Activated naive CD4-positive, alpha-beta T cell treated with Interleukin-2 at 50 U/mL for 16 hours (primary cell): ENCODE measurements around the gene CCN6.
"Not testable (repeated sequence)": the region's sequence is repeated elsewhere in the genome, so short reads cannot be mapped to it uniquely, and the experiment has no call there.

Experiments
- DNase-seq: peaks from one replicate; pipeline ENCODE4 v3.0.0-alpha.2; 2020

Gene CCN6

GRCh38 chr6:112030206-112030960 is 23.5 kb upstream of the CCN6 start:
- no peak for DNase-seq

GRCh38 chr6:112030961-112031660 is 22.8 kb upstream of the CCN6 start:
- no peak for DNase-seq

- DNase-seq = no peak
These were observed 21.9 kb upstream of the CCN6 start for GRCh38 chr6:112031960-112032359.

DNA sequence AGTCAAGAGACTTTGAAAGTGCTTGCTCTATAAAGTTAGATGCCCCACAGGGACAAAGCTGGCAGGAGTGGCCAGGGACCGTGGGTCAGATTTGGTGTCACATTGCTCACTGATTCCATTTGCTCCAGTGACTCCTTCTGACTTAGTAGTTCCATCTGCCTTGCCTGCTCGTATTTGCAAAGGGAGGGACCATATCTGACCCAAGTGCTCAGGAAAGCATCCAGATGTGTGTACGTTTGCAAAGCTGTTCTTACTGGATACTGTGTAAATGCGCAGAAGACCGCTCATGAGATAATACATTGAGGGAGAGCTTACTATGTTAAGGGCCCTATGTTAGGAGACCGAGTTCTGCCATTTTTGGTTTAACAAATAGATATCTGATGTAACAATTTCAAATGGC is 21.2 kb upstream of the CCN6 start:
- DNase-seq = no peak

DNA sequence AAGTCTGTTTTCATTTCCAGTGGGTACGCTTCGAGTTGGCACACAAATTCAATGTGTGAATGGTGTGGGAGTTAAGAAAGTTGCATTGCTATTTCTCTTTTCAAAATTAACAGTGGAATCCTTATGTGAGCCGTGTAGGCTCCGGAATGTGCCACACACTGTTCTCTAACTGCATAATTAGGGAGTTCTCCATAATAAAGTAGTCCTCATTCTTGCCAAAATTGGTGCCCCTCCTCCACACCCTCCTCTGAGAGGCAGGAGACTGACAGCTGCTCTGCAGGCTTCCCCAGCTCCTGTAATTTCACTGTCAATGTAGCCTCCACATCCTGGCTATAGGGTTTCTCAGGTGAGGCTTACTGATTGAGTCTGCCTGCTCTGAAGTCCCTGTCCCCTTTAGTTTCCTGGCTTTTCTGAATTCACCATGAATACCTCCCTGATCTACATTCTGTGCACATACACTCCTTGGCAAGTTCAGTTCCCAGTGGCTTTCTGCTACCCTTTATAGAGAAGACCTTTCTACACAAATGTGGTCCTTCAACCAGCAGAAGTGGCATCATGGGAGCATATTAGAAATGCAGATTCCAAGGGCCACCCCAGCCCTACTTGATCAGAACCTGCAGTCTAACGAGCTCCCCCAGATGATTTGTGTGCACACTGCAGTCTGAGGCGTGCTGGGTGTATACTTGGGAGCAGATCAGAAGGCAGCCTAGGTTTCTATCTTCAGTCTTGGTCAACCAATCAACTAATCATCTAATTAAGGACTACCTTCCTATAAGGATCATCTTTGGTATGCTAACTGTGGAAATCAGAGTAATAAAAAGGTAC is 19.9 kb upstream of the CCN6 start:
- DNase-seq = no peak

- no peak for DNase-seq
These were observed 19.3 kb upstream of the CCN6 start for GRCh38 chr6:112034616-112034995.

- DNase-seq = peak; percentile 28
These were observed 17.7 kb upstream of the CCN6 start for GRCh38 chr6:112036088-112036637.

DNA sequence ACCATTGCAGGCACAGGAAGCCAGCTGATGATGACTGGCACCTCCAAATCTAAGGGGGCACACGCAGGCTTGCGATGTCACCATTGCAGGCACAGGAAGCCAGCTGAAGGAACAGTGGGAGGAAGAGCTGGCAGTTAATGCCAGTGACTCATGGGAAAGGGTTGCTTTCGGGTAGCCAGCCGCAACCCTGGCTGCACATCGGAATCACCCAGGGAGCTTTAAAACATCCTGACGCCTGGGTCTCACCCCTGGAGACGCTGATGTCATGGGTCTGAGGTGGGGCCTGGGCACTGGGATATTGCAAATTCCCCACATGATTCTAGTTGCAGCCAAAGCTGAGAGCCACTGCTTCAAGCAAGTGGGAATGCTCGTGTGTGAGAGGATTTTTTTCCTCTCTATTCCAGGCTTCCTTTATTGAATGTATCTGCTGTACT is 16.1 kb upstream of the CCN6 start:
- DNase-seq = no peak

DNA sequence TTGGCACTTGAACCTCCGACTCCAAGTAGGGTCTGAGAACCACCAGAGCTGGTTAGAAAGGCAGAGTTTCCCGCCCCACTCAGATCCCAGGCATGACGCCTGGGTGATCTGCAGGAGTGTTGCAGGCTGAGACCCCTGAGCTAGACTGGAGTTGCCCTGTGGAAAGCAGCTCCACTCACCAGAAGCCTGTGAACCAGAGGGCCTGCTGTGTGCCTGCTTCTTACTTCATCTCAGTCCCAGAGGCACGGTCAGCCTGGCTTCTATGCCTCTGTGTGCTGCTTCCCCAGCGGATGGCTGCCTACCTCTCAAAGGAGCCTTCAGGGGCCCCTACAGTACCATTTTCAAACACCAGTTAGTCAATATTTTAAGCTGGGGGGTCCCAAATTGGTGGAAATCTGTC is 15.6 kb upstream of the CCN6 start:
- DNase-seq = no peak

DNA sequence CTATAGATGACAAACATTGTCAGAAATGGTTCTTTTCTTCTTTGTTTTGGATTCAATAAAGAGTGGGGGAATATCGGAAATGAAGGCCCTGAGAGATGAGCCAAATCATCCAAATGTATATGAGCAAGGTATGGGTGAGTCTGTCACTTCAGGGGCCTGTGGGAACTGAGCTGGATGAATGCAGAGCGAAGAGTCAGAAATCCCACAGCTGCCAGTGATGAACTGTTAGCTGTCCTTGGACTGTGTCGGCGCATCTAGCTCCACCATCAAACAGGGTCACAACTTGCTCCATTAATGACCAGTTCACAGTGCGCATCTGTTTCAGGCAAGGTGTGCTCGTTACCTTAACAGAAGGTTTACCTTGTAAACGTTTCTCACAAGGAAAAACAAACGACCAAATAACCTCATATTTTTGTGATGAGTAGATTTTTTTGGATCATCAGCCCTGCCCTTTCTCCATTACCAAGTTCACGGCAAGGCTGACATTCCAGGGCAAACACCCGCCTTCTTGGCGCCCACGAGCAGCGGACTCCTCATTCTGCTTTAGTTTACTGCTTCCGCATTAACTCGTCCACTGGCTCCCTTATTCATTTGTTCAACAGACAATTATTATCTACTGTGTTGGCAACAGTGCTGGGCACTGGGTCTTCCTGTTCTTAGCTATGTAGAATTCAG is 15.0 kb upstream of the CCN6 start:
- no peak for DNase-seq

- no peak for DNase-seq
These were observed 14.5 kb upstream of the CCN6 start for GRCh38 chr6:112039431-112039770.

DNA sequence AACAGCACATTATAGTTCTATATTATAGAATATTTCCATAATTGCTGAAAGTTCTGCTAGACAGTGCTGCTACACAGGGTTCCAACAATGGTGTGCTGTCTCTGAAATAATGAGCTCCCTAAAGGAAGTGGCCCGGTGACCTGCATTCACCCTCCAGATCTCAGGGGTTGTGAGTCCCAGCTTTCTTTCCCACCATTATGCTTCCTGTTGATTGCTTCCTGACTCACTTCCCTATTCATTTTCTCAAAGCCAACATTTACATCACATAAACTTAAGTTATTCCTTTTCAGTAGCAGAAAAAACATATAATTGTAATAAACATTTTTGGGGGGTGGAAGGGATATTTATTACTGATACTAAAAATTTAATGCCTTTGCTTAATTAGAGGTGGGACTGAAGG is 12.9 kb upstream of the CCN6 start:
- DNase-seq = no peak

- DNase-seq = no peak
These were observed 12.4 kb upstream of the CCN6 start for GRCh38 chr6:112041535-112041934.

DNA sequence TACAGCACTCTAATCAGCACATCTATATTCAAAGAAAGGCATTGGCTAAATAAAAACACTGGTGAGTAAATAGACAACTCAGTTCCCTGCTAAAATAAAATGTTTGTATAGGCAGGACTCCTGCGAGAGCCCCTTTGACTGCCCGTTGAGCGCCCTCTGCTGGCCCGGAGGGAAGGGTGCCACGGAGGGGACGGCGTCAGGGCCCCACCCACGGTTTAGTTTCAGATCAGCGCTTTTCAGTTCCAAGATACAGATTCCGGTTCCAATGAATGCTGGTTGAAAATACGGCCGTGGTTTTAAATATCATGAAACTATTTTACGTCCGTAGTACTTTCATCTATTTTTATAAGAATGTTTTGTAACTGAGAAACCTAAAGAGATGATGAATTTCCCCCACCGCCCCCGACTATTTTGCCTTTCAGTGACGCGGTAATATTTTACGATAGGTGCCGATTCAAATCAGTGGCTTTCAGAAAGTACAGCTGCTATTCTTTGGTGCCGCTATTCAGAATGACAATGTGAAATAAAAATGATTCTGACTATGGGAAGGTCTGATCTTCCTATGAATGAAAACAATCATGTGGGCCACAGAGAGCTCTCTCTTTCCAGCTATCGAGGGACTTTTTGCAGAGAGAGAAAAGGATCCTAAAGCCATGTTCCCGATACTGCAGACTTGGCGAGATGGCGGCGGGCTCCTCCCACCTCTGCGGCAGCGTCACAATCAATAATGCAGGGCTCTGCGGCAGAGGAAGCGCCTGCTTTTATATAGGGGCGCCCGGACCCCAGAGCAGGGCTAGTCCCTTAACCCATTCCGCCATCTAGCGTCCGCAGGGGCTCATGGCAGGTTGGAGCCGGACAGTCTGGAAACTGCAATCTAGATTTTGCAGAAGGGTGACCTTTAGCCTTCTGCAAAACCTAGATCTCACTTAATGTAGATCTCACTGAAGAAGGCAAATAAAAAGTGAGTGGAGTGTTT is 10.6 kb upstream of the CCN6 start:
- peak; percentile 90 for DNase-seq

DNA sequence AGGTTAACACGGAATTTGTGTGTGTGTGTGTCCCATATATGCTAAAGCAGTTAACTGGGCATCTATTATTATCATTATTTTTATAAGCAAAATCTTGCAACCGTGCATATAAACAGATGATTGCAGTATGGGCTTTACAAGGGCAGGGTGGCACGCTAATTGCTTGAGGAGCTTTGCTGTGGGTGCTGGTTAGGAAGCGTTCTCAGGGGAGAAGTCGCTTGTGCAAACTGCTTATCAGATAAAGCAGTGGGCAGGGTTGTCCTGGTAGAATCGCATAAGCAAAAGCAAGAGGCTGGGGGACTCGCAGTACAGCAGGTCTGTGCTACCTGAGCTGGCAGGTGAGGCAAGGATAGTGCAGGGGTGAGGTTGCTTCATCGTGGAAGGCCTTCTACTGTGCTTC is 9.7 kb upstream of the CCN6 start:
- DNase-seq = no peak

GRCh38 chr6:112044856-112045255 is 9.0 kb upstream of the CCN6 start:
- DNase-seq = no peak

- not testable (repeated sequence) for DNase-seq
These were observed 6.4 kb upstream of the CCN6 start for GRCh38 chr6:112047523-112047922.

- no peak for DNase-seq
These were observed 4.7 kb upstream of the CCN6 start for GRCh38 chr6:112049026-112049799.

GRCh38 chr6:112049996-112050395 is 3.9 kb upstream of the CCN6 start:
- DNase-seq = no peak

DNA sequence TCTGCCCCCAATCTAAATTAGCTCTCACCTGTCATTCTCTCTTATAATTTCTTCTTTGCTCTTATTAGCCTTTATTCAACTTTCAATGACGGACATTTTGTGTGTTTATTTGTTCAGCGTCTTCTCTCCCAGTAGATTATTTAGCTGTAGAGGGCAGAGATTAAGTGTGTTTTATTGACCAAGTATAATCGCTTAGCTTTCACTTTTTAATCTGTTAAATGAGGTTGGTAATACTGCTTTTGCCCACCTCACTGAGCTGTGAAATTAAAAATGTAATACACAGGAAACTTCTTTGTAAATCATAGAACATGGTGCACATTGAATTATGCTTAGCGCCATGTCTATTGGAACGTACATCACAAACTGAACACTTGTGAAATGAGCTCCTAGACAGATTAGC is 3.5 kb upstream of the CCN6 start:
- no peak for DNase-seq

- not testable (repeated sequence) for DNase-seq
These were observed 2.6 kb upstream of the CCN6 start for GRCh38 chr6:112051251-112051740.
